ENCODE results near the gene DLG5. TPM values are rescaled to one million over a fixed set of nuclear protein-coding genes. Genes with fewer than 3 reads are reported as not detected.

The DLG5 gene
- total and polyA plus RNA-seq, 9 of the 15 experiments (the other 6 are each of a cell fraction or from before 2014, with no cell fraction given) = 1.4 to 26.8 (median 11.2) TPM

GRCh38 chr10:77879065-77879464 lies 47.5 kb downstream of the DLG5 start:
- FAIRE-seq = no peak
- POLR2A ChIA-PET = interaction anchor here (0.7 to 0.8 kb wide), 2 partner anchors 33 to 96 kb away, joined by 3 read pairs; no protein-coding TSS in a partner anchor

More at GRCh38 chr10:77879065-77879464, 47.5 kb downstream of the DLG5 start:
- intact Hi-C loops (cut with micrococcal nuclease) = no loop called here
- peaks cover 29% of the 10 kb centered on the region for H4K20me1 ChIP-seq (replicated peaks; ENCODE audit: control insufficient read depth, insufficient read depth, low read length)
- H3K36me3 ChIP-seq (ENCODE audit: control insufficient read depth, insufficient read depth, low read length) = peaks cover 4% of the 10 kb centered on the region; the same call in 1 of the 3 replicates
- no peak overlapping the region for H2AFZ ChIP-seq (ENCODE audit: low read depth, low read length)
- peaks cover 6% of the 10 kb centered on the region for H3K79me2 ChIP-seq (ENCODE audit: control insufficient read depth, insufficient read depth, low read length)
- WGBS (ENCODE audit: insufficient coverage, low coverage, missing lambda C conversion rate) = 79% methylated on average over 4 of the region's 4 CpGs
- no peak overlapping the region for H3K4me2 ChIP-seq (ENCODE audit: insufficient read depth, low read length)
- in situ Hi-C loops (cut with MboI) = no loop called here
- peaks cover 7% of the 10 kb centered on the region for H3K9me1 ChIP-seq (ENCODE audit: control insufficient read depth, insufficient read depth, low read length)
- TF ChIP-seq, protein P1, sequence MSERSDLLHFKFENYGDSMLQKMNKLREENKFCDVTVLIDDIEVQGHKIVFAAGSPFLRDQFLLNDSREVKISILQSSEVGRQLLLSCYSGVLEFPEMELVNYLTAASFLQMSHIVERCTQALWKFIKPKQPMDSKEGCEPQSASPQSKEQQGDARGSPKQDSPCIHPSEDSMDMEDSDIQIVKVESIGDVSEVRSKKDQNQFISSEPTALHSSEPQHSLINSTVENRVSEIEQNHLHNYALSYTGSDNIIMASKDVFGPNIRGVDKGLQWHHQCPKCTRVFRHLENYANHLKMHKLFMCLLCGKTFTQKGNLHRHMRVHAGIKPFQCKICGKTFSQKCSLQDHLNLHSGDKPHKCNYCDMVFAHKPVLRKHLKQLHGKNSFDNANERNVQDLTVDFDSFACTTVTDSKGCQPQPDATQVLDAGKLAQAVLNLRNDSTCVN (CRISPR knock-in tag; IDR thresholded peaks at IDR 0.05) = no peak
- TF ChIP-seq RBM22 (IDR thresholded peaks at IDR 0.05; ENCODE audit: low read depth, low read length, poor library complexity, severe bottlenecking) (no peak), RBM25 (IDR thresholded peaks at IDR 0.05; ENCODE audit: low read depth, low read length, severe bottlenecking) (peak; percentile 82)
- ATAC-seq (no peak), DNase-seq (ENCODE audit: extremely low read depth in 1 of 4, low spot score in 3 of 4) (peak in 2 of 4 experiments; percentile 41 to 45)
- CTCF ChIA-PET (ENCODE audit: low intra/inter-chr PET ratio) = no interaction called here
- no peak overlapping the region for H3K9ac ChIP-seq (ENCODE audit: insufficient read depth in 1 of 2, low read depth in 2 of 2, low read length in 2 of 2)
- H3K27me3 ChIP-seq (ENCODE audit: control insufficient read depth in 2 of 2, insufficient read depth in 2 of 2, low read length in 2 of 2) = no peaks in the 10 kb centered on the region
- H3K4me1 ChIP-seq (replicated peaks in 1 of 2; ENCODE audit: control insufficient read depth in 2 of 2, insufficient read depth in 2 of 2, low read length in 2 of 2) = peaks cover 2 to 6% of the 10 kb centered on the region in 2 experiments; a peak in 3 of 5 replicates
- no peak overlapping the region for H3K27ac ChIP-seq (ENCODE audit: extremely low read depth, low read depth, low read length)
- no TSS peak for BruUV-seq (replicated peaks)
- H3K9me3 ChIP-seq (replicated peaks; ENCODE audit: control insufficient read depth, insufficient read depth, low read depth, low read length) = no peaks in the 10 kb centered on the region
- no peak overlapping the region for H3K4me3 ChIP-seq
